Skeletal muscle tissue (tissue), 4 donors: ENCODE results near the gene HIVEP3. TPM values are rescaled to one million over a fixed set of nuclear protein-coding genes. Genes with fewer than 3 reads are reported as not detected.

Experiments used
- H3K27ac ChIP-seq: one replicate; pipeline ENCODE4 v1.7.0; 2013; ENCODE audit warnings: mild to moderate bottlenecking, low read depth, low read length, inconsistent platforms
- H3K27me3 ChIP-seq, 3 donors: one replicate each; pipeline ENCODE4 v1.7.0; 2013; ENCODE audit warnings: low read length in 3 of 3; ENCODE audit not compliant: control insufficient read depth in 3 of 3, insufficient read depth in 3 of 3
- H3K36me3 ChIP-seq, 3 donors: one replicate each; pipeline ENCODE4 v1.7.0; 2013; ENCODE audit warnings: low read length in 3 of 3; ENCODE audit not compliant: control insufficient read depth in 3 of 3, insufficient read depth in 3 of 3
- H3K4me1 ChIP-seq, 3 donors: one replicate each; pipeline ENCODE4 v1.7.0; 2013; ENCODE audit warnings: low read length in 3 of 3, mild to moderate bottlenecking in 3 of 3; ENCODE audit not compliant: control insufficient read depth in 3 of 3, insufficient read depth in 3 of 3
- H3K4me3 ChIP-seq, 3 donors: one replicate each; pipeline ENCODE4 v1.7.0; 2013; ENCODE audit warnings: low read length in 3 of 3
- H3K9ac ChIP-seq, 3 donors: one replicate each; pipeline ENCODE4 v1.7.0; 2013; ENCODE audit warnings: low read length in 3 of 3, mild to moderate bottlenecking in 3 of 3, moderate library complexity in 2 of 3, low read depth in 1 of 3
- H3K9me3 ChIP-seq, 3 donors: one replicate each; pipeline ENCODE4 v1.7.0; 2013; ENCODE audit warnings: low read length in 3 of 3; ENCODE audit not compliant: control insufficient read depth in 3 of 3
- total RNA-seq: library from RNA; depleted of rRNA; stranded (reverse); fragments of >200 nt; gene quantifications from one replicate; pipeline ENCODE4 v1.2.3, GENCODE V29; 2014
- donor health status: Osteomylitis.

Gene HIVEP3
- total RNA-seq, 1 donor from 2014 or later: 0.52 TPM

DNA sequence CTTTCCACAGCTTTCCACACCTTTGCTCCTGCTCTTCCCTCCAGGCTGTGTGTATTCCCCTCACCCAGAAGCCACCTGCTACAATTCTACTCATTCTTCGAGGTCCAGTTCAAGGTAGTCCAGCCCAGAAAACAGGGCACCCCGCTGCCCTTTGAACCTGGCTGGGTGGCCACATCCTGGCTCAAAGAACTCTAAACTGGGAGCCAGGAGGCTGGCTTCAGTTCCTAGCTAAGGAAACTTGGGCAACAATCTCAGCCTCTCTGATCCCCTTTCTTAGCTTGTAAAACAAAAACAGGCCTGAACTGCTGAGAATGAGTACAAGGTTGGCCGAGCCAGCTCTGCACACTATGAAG is 438.9 kb downstream of the HIVEP3 start:
- H3K27me3 ChIP-seq: no peaks in the 10 kb centered on the region
- no peak overlapping the region for H3K27ac ChIP-seq
- H3K9me3 ChIP-seq: no peaks in the 10 kb centered on the region
- no peak overlapping the region for H3K4me3 ChIP-seq
- H3K9ac ChIP-seq: no peak overlapping the region
- peaks cover 61 to 77% (median 62%) of the 10 kb centered on the region in 3 donors for H3K4me1 ChIP-seq
- no peaks in the 10 kb centered on the region for H3K36me3 ChIP-seq

DNA sequence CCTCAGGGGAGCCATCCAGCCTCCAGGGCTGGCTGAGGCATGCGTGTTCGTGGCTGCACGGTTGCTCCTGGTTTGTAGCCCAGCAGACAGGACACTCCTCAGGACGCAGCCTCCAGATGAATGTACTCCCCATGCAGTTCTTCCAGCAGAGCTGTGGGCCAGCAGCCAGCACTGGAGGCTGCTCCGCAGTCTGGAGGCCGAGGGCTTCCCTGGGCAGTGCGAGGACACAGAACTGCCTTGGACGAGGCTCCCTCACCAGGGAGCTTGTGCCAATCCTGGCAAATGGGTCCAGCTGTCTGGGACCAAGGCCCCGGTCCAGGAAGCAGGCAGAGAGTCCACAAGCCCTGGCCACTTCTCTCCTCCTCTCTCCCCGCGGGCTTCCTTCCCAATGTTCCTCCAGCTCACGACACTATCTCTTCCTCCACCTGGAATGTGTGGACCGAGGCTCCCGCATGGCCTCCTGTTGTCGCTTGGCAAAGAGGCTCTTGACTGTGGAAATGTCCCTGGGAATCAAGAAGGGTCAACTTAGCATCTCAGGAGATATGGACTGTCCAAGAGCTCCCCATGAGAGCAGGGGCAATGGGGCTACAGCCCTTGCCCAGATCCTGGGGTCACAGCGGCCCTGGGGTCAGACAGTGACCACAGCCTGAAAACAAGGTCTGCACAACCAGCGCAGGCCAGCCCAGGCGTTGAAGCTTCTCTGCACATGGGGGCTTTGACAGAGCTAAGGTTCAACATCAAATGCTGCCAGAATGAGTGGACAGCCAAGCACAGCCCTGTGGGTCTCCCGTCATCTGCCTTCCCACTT is 439.5 kb downstream of the HIVEP3 start:
- Histone ChIP-seq H3K9ac (peak overlapping the region in 1 of 3 donors; percentile 33), H3K4me1 (peaks cover 61 to 77% (median 64%) of the 10 kb centered on the region in 3 donors), H3K27me3 (no peaks in the 10 kb centered on the region), H3K9me3 (no peaks in the 10 kb centered on the region), H3K36me3 (no peaks in the 10 kb centered on the region), H3K27ac (no peak overlapping the region), H3K4me3 (no peak overlapping the region)

DNA sequence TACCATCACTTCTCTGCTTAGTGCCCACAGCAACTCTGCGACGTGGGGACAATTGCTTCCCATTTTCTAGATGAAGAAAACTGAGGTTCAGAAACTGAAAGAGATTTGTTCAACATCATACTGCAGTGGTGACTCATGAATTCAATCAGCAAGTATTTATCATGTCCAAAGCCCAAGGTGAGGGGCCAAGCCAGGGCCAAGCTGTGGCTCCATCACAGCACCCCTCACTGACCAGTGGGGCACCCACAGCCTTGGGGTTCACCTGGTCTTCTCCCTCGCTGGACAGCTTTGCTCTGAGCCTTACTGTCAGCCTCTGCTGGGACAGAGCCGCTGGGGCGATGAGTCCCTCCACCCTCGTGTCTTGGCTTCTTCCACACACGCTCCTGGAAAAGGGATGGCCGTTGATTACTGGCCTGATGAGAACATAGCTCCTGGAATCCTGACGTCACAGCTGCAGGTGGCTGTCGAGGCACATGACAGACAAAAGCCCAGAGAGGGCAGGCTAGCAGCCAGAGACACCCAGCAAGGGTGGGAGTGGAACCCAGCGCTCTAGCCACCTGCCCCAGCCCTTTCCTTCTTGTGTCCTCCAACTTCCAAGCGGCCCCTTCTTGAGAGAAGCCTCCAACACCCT is 440.5 kb downstream of the HIVEP3 start:
- Histone ChIP-seq H3K27me3 (no peaks in the 10 kb centered on the region), H3K9me3 (no peaks in the 10 kb centered on the region), H3K4me3 (no peak overlapping the region), H3K36me3 (no peaks in the 10 kb centered on the region), H3K4me1 (peaks cover 58 to 75% (median 58%) of the 10 kb centered on the region in 3 donors), H3K9ac (no peak overlapping the region), H3K27ac (no peak overlapping the region)

DNA sequence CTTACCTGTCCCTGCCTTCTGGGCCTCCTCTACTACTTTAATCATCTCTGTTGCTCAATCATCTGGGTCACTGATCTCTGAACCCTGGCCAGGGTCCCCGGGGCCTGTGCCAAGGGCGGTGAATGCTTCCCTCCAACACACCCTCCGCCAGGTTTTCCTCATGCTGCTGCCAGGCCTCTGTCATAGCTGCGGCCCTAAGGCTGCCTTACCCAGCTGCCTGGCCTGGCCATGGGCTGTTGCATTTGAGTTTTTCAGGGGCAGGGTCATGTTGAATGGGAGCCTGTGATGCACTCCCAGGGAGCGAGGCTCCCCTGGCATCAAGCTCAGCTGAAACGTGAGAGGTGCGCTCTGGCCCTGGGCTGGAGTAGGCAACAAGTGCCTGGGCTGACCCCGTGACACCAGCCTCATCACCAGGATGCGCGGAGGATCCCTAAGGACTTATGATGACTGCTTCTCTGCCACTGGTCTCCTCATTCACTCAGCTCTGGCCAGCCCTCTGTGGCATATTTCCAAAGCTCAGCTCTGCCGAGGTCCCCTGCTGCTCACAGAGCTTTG is 441.8 kb downstream of the HIVEP3 start:
- no peaks in the 10 kb centered on the region for H3K27me3 ChIP-seq
- H3K27ac ChIP-seq: no peak overlapping the region
- H3K4me3 ChIP-seq: no peak overlapping the region
- H3K9ac ChIP-seq: peak overlapping the region in 1 of 3 donors; percentile 25
- H3K9me3 ChIP-seq: no peaks in the 10 kb centered on the region
- peaks cover 44 to 61% (median 45%) of the 10 kb centered on the region in 3 donors for H3K4me1 ChIP-seq
- H3K36me3 ChIP-seq: no peaks in the 10 kb centered on the region

DNA sequence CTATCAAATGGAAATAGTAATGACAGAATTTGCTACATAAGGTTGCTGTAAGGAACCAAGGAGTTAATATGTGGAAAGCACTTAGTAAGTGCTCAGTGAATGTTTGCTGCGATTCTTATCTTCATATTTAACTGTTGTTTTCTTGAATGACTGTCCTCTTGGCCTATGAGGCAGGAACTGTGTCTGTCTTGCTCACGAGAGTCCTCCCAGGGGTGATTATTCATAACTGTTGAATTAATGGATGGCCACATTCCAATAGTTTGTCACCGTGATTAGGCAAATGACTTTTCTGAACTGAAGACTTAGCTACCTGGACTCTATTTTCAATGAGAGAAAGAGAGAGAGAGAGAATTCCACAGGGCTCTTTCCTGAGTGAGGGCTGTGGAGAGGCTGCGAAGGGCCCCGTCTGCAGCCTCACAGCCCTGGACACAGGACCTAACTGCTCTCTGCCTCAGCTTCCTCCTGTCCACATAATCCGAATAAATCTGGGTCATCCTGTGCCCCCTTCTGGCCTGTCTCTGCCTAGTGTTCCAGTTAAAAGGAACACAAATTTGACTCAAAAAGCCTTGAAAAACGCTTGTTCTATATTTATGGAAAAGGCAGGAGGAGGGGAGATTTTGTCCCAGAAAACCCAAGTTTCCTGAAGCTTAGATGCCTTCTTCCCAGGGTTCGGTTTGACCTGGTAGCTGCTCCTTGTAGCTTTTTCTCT is 442.7 kb downstream of the HIVEP3 start:
- Histone ChIP-seq H3K9ac (no peak overlapping the region), H3K4me1 (peaks cover 44 to 59% (median 45%) of the 10 kb centered on the region in 3 donors), H3K36me3 (no peaks in the 10 kb centered on the region), H3K9me3 (no peaks in the 10 kb centered on the region), H3K27me3 (no peaks in the 10 kb centered on the region), H3K27ac (no peak overlapping the region), H3K4me3 (no peak overlapping the region)

DNA sequence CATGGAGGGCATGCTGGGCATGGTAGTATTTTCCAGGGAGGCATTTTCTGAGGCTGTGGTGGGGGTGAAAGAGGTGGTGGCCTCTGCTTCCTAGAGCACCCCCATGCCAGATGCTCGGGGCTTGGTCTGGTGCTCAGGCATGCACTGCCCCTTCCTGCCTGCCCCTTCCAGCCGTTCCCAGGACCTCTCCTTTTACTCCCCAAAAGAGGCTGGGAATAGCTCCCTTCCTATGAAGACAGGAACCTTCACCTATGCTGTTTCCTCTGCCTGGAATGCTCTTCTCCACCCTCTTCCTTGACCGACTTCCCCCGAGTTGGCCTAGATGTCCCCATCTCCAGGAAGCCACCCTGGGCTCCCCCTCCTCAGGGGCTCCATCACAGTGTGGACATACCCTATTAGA is 443.4 kb downstream of the HIVEP3 start:
- Histone ChIP-seq H3K9me3 (no peaks in the 10 kb centered on the region), H3K4me3 (no peak overlapping the region), H3K27me3 (no peaks in the 10 kb centered on the region), H3K27ac (peak overlapping the region; percentile 49), H3K36me3 (no peaks in the 10 kb centered on the region), H3K4me1 (peaks cover 44 to 59% (median 45%) of the 10 kb centered on the region in 3 donors), H3K9ac (no peak overlapping the region)

DNA sequence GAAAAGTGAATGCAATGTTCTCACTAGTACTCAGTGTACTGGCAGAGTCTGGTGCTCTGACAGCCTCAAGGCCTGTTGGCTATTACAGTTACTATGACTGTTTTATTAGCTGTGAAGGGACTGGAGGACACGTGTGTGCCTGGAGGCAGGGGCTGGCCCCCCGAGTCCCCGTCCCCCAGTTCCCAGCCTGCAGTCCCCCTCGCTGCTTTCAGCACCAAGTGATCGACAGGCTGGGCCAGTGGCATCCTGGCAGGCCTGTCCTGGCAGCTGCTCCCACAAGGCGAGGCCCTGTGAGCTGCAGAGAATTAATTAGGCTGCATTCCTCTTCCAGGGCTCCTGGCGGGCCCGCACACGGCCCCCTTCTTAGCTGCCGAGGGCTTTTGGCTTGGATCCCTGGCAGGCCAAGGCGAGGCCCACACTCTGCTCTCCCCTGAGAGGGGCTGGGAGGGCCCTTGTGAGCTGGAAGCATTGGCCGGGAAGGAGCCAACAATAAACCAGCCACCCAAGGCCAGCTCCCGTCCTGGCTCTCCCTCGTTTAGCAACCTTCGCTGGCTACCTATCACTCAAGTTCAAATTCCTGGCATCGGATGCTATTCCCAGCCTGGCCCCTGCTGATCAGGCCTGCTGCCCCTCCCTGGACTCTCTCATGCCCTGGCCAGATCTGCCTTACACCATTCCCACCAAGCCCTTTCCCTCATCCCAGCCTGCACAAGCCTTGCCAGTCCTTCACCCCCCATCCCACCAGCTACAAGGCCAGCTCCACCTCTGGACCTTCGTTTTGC is 444.0 kb downstream of the HIVEP3 start:
- H3K4me1 ChIP-seq: peaks cover 42 to 57% (median 45%) of the 10 kb centered on the region in 3 donors
- peak overlapping the region; percentile 44 to 50 (median 47) for H3K9ac ChIP-seq
- H3K4me3 ChIP-seq: no peak overlapping the region
- no peaks in the 10 kb centered on the region for H3K36me3 ChIP-seq
- H3K9me3 ChIP-seq: no peaks in the 10 kb centered on the region
- H3K27ac ChIP-seq: peak overlapping the region; percentile 49
- no peaks in the 10 kb centered on the region for H3K27me3 ChIP-seq

DNA sequence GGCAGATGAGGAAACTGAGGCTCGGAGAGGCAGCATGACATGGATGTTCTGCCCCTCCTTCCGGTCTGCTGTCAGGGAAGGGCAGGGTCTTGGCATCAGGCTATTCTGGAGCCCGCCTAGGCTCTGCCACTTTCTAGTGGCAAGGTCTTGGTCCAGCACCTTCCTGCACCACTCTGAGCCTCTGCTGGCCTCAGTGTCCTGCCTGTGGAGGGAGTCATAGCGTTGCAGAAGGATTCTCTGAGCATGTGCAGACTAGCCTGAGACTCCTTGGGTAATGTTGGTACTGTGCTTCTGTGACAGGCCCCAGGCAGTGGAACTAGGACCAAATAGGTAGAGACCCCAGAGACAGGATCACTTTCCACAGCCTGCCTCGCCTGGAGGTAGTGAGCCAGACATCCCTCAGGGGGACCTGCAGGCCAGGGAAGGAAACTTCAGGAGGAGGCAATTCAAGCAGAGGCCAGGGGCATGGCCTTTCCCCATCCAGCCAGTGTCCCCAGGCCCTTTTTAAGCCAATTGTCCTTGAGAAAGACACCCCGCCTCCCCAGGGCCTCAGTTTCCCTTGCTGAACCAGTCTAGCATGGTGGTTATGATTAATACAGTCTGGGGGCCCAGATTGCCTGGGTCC is 444.9 kb downstream of the HIVEP3 start:
- peaks cover 34 to 49% (median 39%) of the 10 kb centered on the region in 3 donors for H3K4me1 ChIP-seq
- no peaks in the 10 kb centered on the region for H3K27me3 ChIP-seq
- H3K27ac ChIP-seq: no peak overlapping the region
- no peaks in the 10 kb centered on the region for H3K36me3 ChIP-seq
- peak overlapping the region in 1 of 3 donors; percentile 33 for H3K9ac ChIP-seq
- H3K4me3 ChIP-seq: no peak overlapping the region
- H3K9me3 ChIP-seq: no peaks in the 10 kb centered on the region

DNA sequence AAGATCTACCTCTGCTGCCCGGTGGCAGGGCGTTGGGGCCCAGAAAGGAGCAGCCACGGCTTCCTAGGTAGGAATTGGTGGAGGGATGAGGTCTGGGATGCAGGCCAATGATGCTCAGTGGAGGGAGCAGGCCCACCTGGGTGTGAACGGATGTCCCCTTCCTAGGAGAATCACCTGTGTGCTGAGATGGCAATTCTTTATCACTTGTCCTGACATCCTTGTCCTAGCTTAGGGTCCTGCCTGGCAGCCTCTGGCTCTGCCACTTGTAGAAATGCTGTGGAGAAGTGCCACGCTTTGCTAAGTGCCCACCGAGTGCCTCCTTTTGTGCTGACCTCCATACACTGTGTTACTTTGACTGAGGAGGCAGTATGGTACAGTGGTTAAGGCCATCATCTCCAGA is 447.1 kb downstream of the HIVEP3 start:
- Histone ChIP-seq H3K9ac (no peak overlapping the region), H3K36me3 (no peaks in the 10 kb centered on the region), H3K4me3 (no peak overlapping the region), H3K4me1 (peaks cover 22 to 30% (median 22%) of the 10 kb centered on the region in 3 donors), H3K27me3 (peaks cover 0 to 9% (median 0%) of the 10 kb centered on the region in 3 donors), H3K9me3 (no peaks in the 10 kb centered on the region), H3K27ac (no peak overlapping the region)
